ENCODE data around the gene DENND1B. TPM values are rescaled to one million over a fixed set of nuclear protein-coding genes. Genes with fewer than 3 reads are reported as not detected.
A peak's percentile ranks its signal among the peaks of the same experiment; 100 is the strongest.

Gene DENND1B
- 17.2 TPM for total RNA-seq

- DNase-seq (ENCODE audit: extremely low spot score in 2 of 2), result no peak
- Histone ChIP-seq H3K4me3 (peak within 1 kb of the TSS; percentile 75 to 90), H3K9me3 (no peaks in the 10 kb centered on the region), H3K27ac (peak within 1 kb of the TSS; percentile 95), H3K4me1 (peaks cover 39% of the 10 kb centered on the region), H3K27me3 (no peaks in the 10 kb centered on the region), H3K36me3 (no peaks in the 10 kb centered on the region)
- intact Hi-C loops (cut with DNase I), result no loop called here
- TF ChIP-seq POLR2AphosphoS5 (IDR thresholded peaks at IDR 0.05; ENCODE audit: insufficient read depth in 1 of 2, low read depth in 1 of 2), result no peak
These were observed at the start of gene DENND1B for GRCh38 chr1:197775282-197776262. Gene DENND1B, minus strand, starts transcription at chr1:197775480. Its CDS starts 325 bp downstream, at chr1:197775155.

GRCh38 chr1:197814306-197814705 is 39.0 kb upstream of the DENND1B start:
- intact Hi-C loops (cut with DNase I), result no loop called here
- no peak overlapping the region for H3K4me3 ChIP-seq
- H3K27me3 ChIP-seq, result no peaks in the 10 kb centered on the region

GRCh38 chr1:197813741-197814140 is 38.5 kb upstream of the DENND1B start:
- Histone ChIP-seq H3K27ac (no peak overlapping the region), H3K4me3 (no peak overlapping the region), H3K36me3 (no peaks in the 10 kb centered on the region), H3K9me3 (no peaks in the 10 kb centered on the region), H3K27me3 (no peaks in the 10 kb centered on the region), H3K4me1 (no peaks in the 10 kb centered on the region)
- TF ChIP-seq POLR2A (IDR thresholded peaks at IDR 0.05) (no peak), POLR2AphosphoS5 (IDR thresholded peaks at IDR 0.05; ENCODE audit: insufficient read depth in 1 of 2, low read depth in 1 of 2) (no peak), CTCF (IDR thresholded peaks at IDR 0.05) (no peak)
- no peak for DNase-seq (ENCODE audit: extremely low spot score in 2 of 2)
- intact Hi-C loops (cut with DNase I), result no loop called here

More at GRCh38 chr1:197814306-197814705, 39.0 kb upstream of the DENND1B start:
- Histone ChIP-seq H3K4me1 (no peaks in the 10 kb centered on the region), H3K27ac (no peak overlapping the region), H3K36me3 (no peaks in the 10 kb centered on the region), H3K9me3 (no peaks in the 10 kb centered on the region)
- TF ChIP-seq POLR2AphosphoS5 (IDR thresholded peaks at IDR 0.05; ENCODE audit: insufficient read depth in 1 of 2, low read depth in 1 of 2), result no peak
- TF ChIP-seq CTCF (IDR thresholded peaks at IDR 0.05), result no peak
- no peak for TF ChIP-seq POLR2A (IDR thresholded peaks at IDR 0.05)
- DNase-seq (ENCODE audit: extremely low spot score in 2 of 2), result no peak

GRCh38 chr1:197811769-197812168 is 36.5 kb upstream of the DENND1B start:
- no peak for TF ChIP-seq POLR2AphosphoS5 (IDR thresholded peaks at IDR 0.05; ENCODE audit: insufficient read depth in 1 of 2, low read depth in 1 of 2)
- TF ChIP-seq POLR2A (IDR thresholded peaks at IDR 0.05), result no peak
- TF ChIP-seq CTCF (IDR thresholded peaks at IDR 0.05), result no peak
- Histone ChIP-seq H3K36me3 (no peaks in the 10 kb centered on the region), H3K27ac (no peak overlapping the region), H3K27me3 (no peaks in the 10 kb centered on the region), H3K9me3 (no peaks in the 10 kb centered on the region), H3K4me1 (no peaks in the 10 kb centered on the region), H3K4me3 (no peak overlapping the region)
- intact Hi-C loops (cut with DNase I), result no loop called here
- DNase-seq (ENCODE audit: extremely low spot score in 2 of 2), result no peak

GRCh38 chr1:197810812-197811211 is 35.5 kb upstream of the DENND1B start:
- no peak for TF ChIP-seq CTCF (IDR thresholded peaks at IDR 0.05)
- Histone ChIP-seq H3K4me1 (no peaks in the 10 kb centered on the region), H3K9me3 (no peaks in the 10 kb centered on the region), H3K27ac (no peak overlapping the region), H3K4me3 (no peak overlapping the region), H3K27me3 (no peaks in the 10 kb centered on the region), H3K36me3 (no peaks in the 10 kb centered on the region)
- no peak for DNase-seq (ENCODE audit: extremely low spot score in 2 of 2)
- intact Hi-C loops (cut with DNase I), result no loop called here
